ENCODE measurements around the gene CTNNBL1.
"Not testable (repeated sequence)": the region's sequence is repeated elsewhere in the genome, so short reads cannot be mapped to it uniquely, and the experiment has no call there.

The CTNNBL1 gene

GRCh38 chr20:37850724-37851355 is 157.0 kb downstream of the CTNNBL1 start:
- no peak for DNase-seq (ENCODE audit: low read depth in 2 of 2)
- H3K4me3 ChIP-seq (replicated peaks in 1 of 2; ENCODE audit: low read depth in 2 of 2, low read length in 2 of 2), result no peak overlapping the region
- TF ChIP-seq CTCF (IDR thresholded peaks at IDR 0.05; ENCODE audit: low read depth, low read length), result no peak

- TF ChIP-seq CTCF (IDR thresholded peaks at IDR 0.05; ENCODE audit: low read depth, low read length), result no peak
These were observed 158.8 kb downstream of the CTNNBL1 start for GRCh38 chr20:37852666-37853065.

DNA sequence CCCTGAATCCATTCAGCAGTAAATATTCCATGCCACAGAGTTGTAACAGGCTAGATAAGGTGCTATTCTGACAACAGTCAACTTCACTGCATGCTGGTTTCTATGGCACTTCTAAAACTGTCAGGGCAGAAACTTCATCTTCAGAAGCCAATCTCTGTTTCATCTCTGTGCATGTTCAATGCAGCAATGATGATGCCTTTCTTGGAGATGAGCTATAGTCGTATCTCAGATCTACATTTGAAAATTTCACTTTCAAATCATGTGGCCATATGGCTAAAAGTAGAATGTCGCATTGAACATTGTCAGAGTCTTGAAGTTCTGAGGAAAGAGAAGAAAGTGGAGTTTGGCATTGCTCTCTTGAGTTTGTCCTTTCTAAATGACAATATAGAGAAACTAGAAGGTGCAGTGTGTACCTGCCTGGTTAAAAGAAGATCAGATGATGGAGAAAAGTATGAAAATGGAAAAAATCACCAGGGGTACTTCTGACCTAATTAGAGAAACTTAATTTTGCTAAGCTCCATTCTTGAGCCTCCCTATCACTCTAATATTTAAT is 160.1 kb downstream of the CTNNBL1 start:
- no peak overlapping the region for H3K4me3 ChIP-seq (replicated peaks in 1 of 2; ENCODE audit: low read depth in 2 of 2, low read length in 2 of 2)
- no peak for TF ChIP-seq CTCF (IDR thresholded peaks at IDR 0.05; ENCODE audit: low read depth, low read length)
- DNase-seq (ENCODE audit: low read depth in 2 of 2), result no peak

More at GRCh38 chr20:37852666-37853065, 158.8 kb downstream of the CTNNBL1 start:
- no peak overlapping the region for H3K4me3 ChIP-seq (replicated peaks in 1 of 2; ENCODE audit: low read depth in 2 of 2, low read length in 2 of 2)
- no peak for DNase-seq (ENCODE audit: low read depth in 2 of 2)

DNA sequence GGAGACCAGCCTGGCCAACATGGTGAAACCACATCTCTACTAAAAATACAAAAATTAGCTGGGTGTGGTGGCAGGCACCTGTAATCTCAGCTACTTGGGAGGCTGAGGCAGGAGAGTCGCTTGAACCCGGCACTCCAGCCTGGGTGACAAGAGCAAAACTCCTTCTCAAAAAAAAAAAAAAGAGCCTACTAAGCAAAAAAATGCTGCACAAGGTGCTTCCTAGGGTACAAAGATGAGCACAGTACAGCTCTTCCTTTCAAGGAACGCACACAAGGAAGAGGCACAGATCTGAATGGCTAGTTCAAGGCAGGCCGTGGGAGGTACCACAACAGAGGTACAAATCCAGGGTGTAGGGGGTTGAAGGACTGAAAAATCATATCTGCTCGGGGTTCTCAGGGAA is 162.2 kb downstream of the CTNNBL1 start:
- not testable (repeated sequence) for H3K4me3 ChIP-seq (replicated peaks in 1 of 2; ENCODE audit: low read depth in 2 of 2, low read length in 2 of 2); DNase-seq (ENCODE audit: low read depth in 2 of 2)

DNA sequence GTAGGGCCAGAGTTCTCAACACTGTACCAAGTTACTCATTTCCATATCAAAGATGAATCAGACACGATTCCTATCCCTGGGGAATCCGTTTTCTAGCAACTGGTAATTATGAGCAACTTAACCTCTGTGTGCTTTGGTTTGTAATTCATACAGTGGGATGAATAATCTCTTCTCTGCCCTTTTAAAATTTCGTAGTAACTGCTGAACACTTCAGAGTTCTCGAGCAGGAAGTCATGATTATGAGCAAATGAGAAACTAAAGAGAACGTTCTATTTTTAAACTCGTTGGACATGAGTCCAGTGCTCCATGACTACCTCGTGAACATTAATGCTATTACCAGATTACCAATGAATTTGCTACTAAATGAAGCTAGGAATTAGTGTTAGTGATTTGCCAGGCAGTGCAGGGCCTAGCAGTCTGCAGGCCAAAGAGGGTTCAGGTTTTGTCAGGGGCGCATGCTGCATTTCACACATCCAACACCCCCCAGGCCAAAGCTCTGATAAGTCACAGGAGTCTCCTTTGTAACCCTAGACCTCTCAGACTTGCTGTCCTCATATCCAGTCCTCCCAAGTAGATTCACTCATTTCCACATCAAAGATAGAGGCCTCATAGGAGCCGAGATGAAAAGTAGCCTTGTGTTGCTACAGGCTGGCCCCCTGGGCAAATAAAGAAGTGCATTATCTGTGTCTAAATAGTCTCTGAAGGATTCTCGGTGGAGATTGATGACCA is 163.3 kb downstream of the CTNNBL1 start:
- DNase-seq (ENCODE audit: low read depth in 2 of 2), result peak; percentile 58 to 93
- TF ChIP-seq CTCF (IDR thresholded peaks at IDR 0.05; ENCODE audit: low read depth, low read length), result no peak

GRCh38 chr20:37859406-37860171 is 165.8 kb downstream of the CTNNBL1 start:
- DNase-seq (ENCODE audit: low read depth in 2 of 2), result no peak
- no peak overlapping the region for H3K4me3 ChIP-seq (replicated peaks in 1 of 2; ENCODE audit: low read depth in 2 of 2, low read length in 2 of 2)
- TF ChIP-seq CTCF (IDR thresholded peaks at IDR 0.05; ENCODE audit: low read depth, low read length), result no peak

More for the DNA sequence above, 163.3 kb downstream of the CTNNBL1 start:
- H3K4me3 ChIP-seq (replicated peaks in 1 of 2; ENCODE audit: low read depth in 2 of 2, low read length in 2 of 2), result no peak overlapping the region

DNA sequence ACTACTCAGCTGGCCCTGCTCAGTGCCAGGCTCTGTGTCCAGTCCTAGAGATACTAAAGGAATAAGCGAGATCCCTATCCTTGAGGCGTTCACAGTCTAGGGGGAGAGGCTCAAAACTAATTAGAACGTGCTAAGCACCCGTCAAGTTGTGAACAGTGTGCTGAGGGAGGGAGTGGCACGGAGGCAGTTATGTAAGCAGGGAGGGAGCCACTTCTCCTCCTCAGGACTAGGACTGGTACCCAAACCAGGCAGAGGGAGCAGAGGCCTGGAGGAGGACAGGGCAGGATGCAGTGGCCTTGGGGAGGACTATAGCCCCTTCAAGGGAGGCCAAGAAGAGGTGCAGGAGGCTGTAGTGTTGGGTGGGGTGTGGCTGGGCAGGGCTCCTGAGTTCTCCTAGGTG is 169.5 kb downstream of the CTNNBL1 start:
- no peak for DNase-seq (ENCODE audit: low read depth in 2 of 2)
- no peak overlapping the region for H3K4me3 ChIP-seq (replicated peaks in 1 of 2; ENCODE audit: low read depth in 2 of 2, low read length in 2 of 2)
- TF ChIP-seq CTCF (IDR thresholded peaks at IDR 0.05; ENCODE audit: low read depth, low read length), result no peak

All from cardiac fibroblast (primary cell).